HG03045 (cell line): ENCODE measurements around the gene PPRC1.
"Not testable (repeated sequence)": the region's sequence is repeated elsewhere in the genome, so short reads cannot be mapped to it uniquely, and the experiment has no call there.

Experiments
- ATAC-seq: cut with Tn5 transposase; IDR thresholded peaks from one replicate; pipeline ENCODE4 v1.9.1; 2021; ENCODE audit warnings: mild to moderate bottlenecking, moderate library complexity; ENCODE audit not compliant: unreplicated experiment

PPRC1 gene

DNA sequence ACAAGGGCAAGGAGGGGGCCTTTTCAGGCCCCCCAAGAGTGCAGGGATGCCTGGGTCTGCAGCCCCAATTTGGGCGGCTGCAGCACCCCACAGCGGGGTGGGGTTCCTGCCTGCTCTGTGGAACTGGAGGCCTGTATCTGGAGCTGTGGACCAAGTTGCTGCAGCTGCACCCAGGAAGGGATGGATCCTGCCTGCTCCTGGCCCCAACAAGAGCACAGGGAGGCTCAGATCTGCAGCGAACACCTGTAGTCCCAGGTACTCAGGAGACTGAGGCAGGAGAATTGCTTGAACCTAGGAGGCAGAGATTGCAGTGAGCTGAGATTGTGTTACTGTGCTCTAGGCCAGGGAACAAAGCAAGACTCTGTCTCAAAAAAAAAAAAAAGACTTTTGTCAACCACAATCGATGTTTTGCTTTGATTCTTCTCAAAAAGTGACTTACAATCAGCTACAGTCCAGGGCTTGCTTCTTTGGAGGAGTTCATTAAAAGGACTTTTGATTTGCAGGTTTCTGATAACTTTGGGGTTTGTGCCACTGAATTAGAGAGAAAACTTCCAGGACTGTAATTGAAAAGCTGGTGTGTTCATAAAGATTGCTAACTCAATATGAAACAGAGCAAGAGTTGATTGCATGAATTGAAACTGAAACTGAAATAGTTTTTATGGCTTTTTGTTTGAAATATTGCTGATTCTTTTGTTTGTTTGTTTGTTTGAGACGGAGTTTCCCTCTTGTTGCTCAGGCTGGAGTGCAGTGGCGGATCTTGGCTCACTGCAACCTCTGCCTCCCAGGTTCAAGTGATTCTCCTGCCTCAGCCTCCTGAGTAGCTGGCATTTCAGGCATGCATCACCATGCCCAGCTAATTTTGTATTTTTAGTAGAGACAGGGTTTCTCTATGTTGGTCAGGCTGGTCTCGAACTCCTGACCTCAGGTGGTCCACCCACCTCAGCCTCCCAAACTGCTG lies 56.4 kb downstream of the PPRC1 start:
- not testable (repeated sequence) for ATAC-seq

DNA sequence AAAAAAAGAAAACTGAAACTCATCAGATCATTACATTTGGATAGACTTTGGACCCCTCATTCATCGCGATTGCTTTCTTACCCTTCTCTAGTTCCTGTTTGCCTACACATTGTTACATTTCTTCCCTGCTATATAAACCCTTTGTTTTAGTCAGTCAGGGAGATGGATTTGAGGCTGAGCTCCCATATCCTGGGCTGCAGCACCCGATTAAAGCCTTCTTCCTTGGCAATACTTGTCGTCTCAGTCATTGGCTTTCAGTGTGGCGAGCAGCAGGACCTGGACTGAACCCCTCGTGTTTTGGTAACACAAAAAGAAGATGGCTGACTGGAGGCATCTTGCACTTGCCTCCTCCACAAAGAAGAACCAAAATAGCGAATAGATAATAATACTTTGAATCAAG lies 59.1 kb downstream of the PPRC1 start:
- ATAC-seq = no peak

DNA sequence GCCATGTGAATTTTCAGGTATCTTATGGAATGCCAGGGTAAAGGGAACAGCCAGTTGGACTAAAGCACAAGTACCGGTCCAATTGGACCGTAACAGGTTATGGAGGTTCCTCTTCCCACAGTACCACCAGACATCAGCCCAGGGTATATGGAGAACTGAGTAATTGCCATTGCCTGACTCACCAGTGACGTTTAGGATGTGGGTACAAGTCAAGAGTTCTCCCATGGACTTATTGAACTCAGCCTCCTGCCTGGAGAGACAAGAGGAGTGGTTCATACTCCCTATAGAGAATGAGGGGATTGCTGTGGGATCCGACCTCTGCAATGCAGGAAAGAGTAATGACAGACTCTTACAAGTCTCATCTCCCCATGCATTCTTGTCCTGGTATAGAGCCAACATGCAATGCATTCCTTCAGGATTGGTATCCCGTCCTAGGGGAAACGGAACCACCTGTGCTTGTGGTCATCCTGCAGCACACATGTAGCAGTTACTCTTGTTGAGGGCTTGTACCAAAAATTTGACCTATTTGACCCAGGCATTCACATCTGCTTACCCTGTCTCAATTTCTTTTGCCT lies 62.5 kb downstream of the PPRC1 start:
- no peak for ATAC-seq

DNA sequence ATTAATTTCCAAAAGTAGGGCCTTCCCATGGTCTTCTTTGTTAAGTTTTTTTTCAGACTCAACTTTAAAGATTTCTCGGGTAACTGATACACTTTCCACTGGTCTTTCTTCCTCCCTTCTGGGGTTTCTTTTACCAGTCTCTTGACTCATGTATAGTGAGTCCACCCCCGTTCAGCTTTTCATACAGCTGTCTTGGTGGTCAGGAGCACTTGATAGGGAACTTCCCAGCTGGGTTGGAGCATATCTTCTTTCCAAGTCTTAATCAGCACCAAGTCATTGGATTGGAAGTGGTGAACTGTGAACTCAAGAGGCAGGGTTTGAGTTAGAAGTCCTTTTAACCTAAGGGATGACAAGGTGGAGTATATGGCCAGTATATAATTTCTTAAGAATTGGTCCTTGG lies 64.1 kb downstream of the PPRC1 start:
- ATAC-seq = no peak

DNA sequence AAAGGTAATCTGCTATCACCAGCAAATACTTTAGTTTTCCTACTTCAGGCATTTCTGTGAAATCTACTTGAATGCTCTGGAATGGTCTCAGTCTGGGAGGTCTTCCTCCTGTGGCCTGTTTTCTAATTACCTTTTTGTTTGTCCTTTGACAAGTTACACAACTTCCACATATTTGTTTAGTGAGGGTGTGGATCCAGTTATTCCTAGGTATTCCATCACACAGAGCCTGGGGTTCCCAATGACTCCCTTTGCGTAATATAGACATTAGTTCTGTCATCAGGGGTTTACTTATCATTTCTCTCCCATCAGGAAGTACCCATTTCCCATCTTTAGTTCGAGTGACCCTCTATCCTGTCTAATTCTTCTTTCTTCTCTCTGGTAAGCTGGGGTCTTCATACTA lies 65.2 kb downstream of the PPRC1 start:
- ATAC-seq = no peak
